ENCODE data around the gene GJA1.
"Not testable (repeated sequence)": the region's sequence is repeated elsewhere in the genome, so short reads cannot be mapped to it uniquely, and the experiment has no call there.

The GJA1 gene

GRCh38 chr6:121435444-121436069 is at the start of gene GJA1:
TSS of gene GJA1 (plus strand) at chr6:121435646. CDS start at chr6:121446848, 11,202 bp downstream.
- peaks cover 70% of the 10 kb centered on the region for H3K27me3 ChIP-seq (ENCODE audit: low read depth)
- H3K36me3 ChIP-seq (replicated peaks): no peaks in the 10 kb centered on the region
- in situ Hi-C loops (cut with MboI; ENCODE audit: low sequenced_read_pairs): loop anchor here (25.0 kb wide), 2 partner anchors 427 to 602 kb away; no protein-coding TSS in a partner anchor
- DNase-seq (ENCODE audit: low spot score in 2 of 2): peak; percentile 46 to 47
- no peaks in the 10 kb centered on the region for H3K9me3 ChIP-seq
- peaks cover 15% of the 10 kb centered on the region for H3K4me1 ChIP-seq
- peak within 1 kb of the TSS; percentile 19 for H3K4me3 ChIP-seq

- H3K4me3 ChIP-seq; H3K4me1 ChIP-seq; H3K27me3 ChIP-seq (ENCODE audit: low read depth); H3K36me3 ChIP-seq (replicated peaks); in situ Hi-C loops (cut with MboI; ENCODE audit: low sequenced_read_pairs); H3K9me3 ChIP-seq; DNase-seq (ENCODE audit: low spot score in 2 of 2): not testable (repeated sequence)
These were observed 48.9 kb upstream of the GJA1 start for GRCh38 chr6:121386551-121386950.

GRCh38 chr6:121389419-121389818 is 46.0 kb upstream of the GJA1 start:
- no peaks in the 10 kb centered on the region for H3K9me3 ChIP-seq
- in situ Hi-C loops (cut with MboI; ENCODE audit: low sequenced_read_pairs): no loop called here
- no peaks in the 10 kb centered on the region for H3K4me1 ChIP-seq
- no peaks in the 10 kb centered on the region for H3K27me3 ChIP-seq (ENCODE audit: low read depth)
- no peaks in the 10 kb centered on the region for H3K36me3 ChIP-seq (replicated peaks)
- H3K4me3 ChIP-seq: no peak overlapping the region
- DNase-seq (ENCODE audit: low spot score in 2 of 2): no peak

GRCh38 chr6:121393731-121394505 is 41.5 kb upstream of the GJA1 start:
- Histone ChIP-seq H3K4me3 (no peak overlapping the region), H3K4me1 (no peaks in the 10 kb centered on the region), H3K36me3 (replicated peaks) (no peaks in the 10 kb centered on the region), H3K27me3 (ENCODE audit: low read depth) (no peaks in the 10 kb centered on the region), H3K9me3 (no peaks in the 10 kb centered on the region)
- DNase-seq (ENCODE audit: low spot score in 2 of 2): no peak
- in situ Hi-C loops (cut with MboI; ENCODE audit: low sequenced_read_pairs): no loop called here

- in situ Hi-C loops (cut with MboI; ENCODE audit: low sequenced_read_pairs): no loop called here
- Histone ChIP-seq H3K4me3 (no peak overlapping the region), H3K27me3 (ENCODE audit: low read depth) (no peaks in the 10 kb centered on the region)
These were observed 39.7 kb upstream of the GJA1 start for GRCh38 chr6:121395736-121396135.

DNA sequence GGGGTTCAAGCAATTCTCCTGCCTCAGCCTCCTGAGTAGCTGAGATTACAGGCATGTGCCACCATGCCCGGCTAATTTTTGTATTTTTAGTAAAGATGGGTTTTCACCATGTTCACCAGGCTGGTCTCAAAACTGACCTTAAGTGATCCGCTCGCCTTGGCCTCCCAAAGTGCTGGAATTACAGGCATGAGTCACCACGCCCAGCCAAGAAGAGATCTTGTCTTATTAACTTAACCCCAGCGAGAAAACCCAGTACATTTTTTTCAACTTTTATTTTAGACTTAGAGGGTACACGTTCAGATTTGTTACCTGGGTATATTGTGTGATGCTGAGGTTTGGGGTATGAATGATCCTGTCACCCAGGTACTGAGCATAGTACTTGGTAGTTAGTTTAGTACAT is 38.3 kb upstream of the GJA1 start:
- H3K27me3 ChIP-seq (ENCODE audit: low read depth); DNase-seq (ENCODE audit: low spot score in 2 of 2); H3K9me3 ChIP-seq; H3K4me1 ChIP-seq; H3K36me3 ChIP-seq (replicated peaks); H3K4me3 ChIP-seq; in situ Hi-C loops (cut with MboI; ENCODE audit: low sequenced_read_pairs): not testable (repeated sequence)

More at GRCh38 chr6:121395736-121396135, 39.7 kb upstream of the GJA1 start:
- Histone ChIP-seq H3K9me3 (no peaks in the 10 kb centered on the region), H3K36me3 (replicated peaks) (no peaks in the 10 kb centered on the region), H3K4me1 (no peaks in the 10 kb centered on the region)
- no peak for DNase-seq (ENCODE audit: low spot score in 2 of 2)

DNA sequence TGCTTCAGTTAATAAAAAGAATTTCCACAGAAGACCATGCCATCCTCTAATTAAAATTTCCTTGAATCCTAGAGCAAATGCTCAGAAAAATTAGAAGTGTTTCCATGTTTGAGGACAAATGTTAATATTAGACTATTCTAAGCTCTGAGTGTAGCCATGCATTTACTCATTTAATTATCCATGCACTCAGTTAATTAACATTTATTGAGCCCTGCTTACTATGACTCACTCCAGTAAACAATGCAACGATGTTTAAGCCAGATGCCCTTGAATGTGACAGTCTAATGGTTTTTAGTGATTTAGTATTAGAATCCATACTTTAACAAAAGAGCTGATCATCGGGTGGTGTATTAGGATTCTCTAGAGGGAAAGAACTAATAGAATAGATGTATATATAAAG is 37.3 kb upstream of the GJA1 start:
- in situ Hi-C loops (cut with MboI; ENCODE audit: low sequenced_read_pairs): no loop called here
- DNase-seq (ENCODE audit: low spot score in 2 of 2): no peak
- H3K9me3 ChIP-seq: no peaks in the 10 kb centered on the region
- H3K4me1 ChIP-seq: no peaks in the 10 kb centered on the region
- no peaks in the 10 kb centered on the region for H3K36me3 ChIP-seq (replicated peaks)
- no peaks in the 10 kb centered on the region for H3K27me3 ChIP-seq (ENCODE audit: low read depth)
- no peak overlapping the region for H3K4me3 ChIP-seq

GRCh38 chr6:121399966-121400365 is 35.5 kb upstream of the GJA1 start:
- no peak for DNase-seq (ENCODE audit: low spot score in 2 of 2)
- Histone ChIP-seq H3K4me3 (no peak overlapping the region), H3K9me3 (no peaks in the 10 kb centered on the region), H3K4me1 (no peaks in the 10 kb centered on the region; the same call in 1 of the 2 replicates), H3K27me3 (ENCODE audit: low read depth) (no peaks in the 10 kb centered on the region), H3K36me3 (replicated peaks) (no peaks in the 10 kb centered on the region)
- in situ Hi-C loops (cut with MboI; ENCODE audit: low sequenced_read_pairs): no loop called here

DNA sequence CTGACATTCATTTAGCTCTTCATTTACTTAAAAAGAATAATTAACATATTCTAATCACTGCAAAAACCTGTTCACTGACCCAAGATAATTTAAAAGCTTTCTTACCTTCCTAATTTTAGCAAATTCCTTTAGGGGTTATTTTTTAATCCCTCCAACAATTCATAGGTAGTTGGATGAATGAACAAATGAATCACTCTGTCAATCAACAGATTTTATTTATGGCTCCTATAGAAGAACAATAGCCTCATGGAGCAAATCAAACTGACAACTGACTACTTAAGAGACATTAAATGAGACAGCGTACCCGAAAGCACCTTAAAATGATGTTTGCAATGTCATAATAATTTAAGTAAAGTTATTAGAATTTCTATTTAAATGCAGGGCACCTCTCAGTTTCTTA is 31.5 kb upstream of the GJA1 start:
- no peaks in the 10 kb centered on the region for H3K27me3 ChIP-seq (ENCODE audit: low read depth)
- no peak overlapping the region for H3K4me3 ChIP-seq
- H3K36me3 ChIP-seq (replicated peaks): no peaks in the 10 kb centered on the region
- in situ Hi-C loops (cut with MboI; ENCODE audit: low sequenced_read_pairs): no loop called here
- no peaks in the 10 kb centered on the region for H3K9me3 ChIP-seq
- DNase-seq (ENCODE audit: low spot score in 2 of 2): no peak
- no peaks in the 10 kb centered on the region; the same call in 1 of the 2 replicates for H3K4me1 ChIP-seq

GRCh38 chr6:121405306-121405705 is 30.1 kb upstream of the GJA1 start:
- no peaks in the 10 kb centered on the region for H3K36me3 ChIP-seq (replicated peaks)
- no peaks in the 10 kb centered on the region for H3K27me3 ChIP-seq (ENCODE audit: low read depth)
- no peaks in the 10 kb centered on the region for H3K9me3 ChIP-seq
- DNase-seq (ENCODE audit: low spot score in 2 of 2): no peak
- in situ Hi-C loops (cut with MboI; ENCODE audit: low sequenced_read_pairs): no loop called here
- no peaks in the 10 kb centered on the region; the same call in 1 of the 2 replicates for H3K4me1 ChIP-seq
- no peak overlapping the region for H3K4me3 ChIP-seq

GRCh38 chr6:121408321-121408720 is 27.1 kb upstream of the GJA1 start:
- Histone ChIP-seq H3K27me3 (ENCODE audit: low read depth) (no peaks in the 10 kb centered on the region), H3K36me3 (replicated peaks) (no peaks in the 10 kb centered on the region), H3K9me3 (no peaks in the 10 kb centered on the region), H3K4me1 (no peaks in the 10 kb centered on the region; the same call in 1 of the 2 replicates), H3K4me3 (no peak overlapping the region)
- no peak for DNase-seq (ENCODE audit: low spot score in 2 of 2)
- in situ Hi-C loops (cut with MboI; ENCODE audit: low sequenced_read_pairs): no loop called here

DNA sequence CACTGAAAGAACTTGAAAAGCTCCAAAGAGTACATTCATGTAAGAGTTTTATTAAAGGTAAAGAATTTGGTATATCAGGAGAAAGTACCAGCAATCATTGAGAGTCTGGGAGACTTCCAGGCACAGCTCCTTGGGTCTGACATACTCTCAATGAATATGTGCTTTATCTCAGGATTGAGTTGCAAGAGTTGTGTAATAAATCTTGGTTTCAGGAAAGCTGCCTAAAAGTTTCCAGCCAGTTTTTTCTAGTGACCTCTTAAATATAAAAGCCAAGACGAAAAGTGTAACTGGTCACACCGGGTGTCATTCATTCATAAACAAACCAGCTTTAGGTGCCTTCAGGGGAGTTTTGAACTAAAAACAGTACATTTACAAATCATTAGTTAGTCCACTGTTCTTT is 21.6 kb upstream of the GJA1 start:
- in situ Hi-C loops (cut with MboI; ENCODE audit: low sequenced_read_pairs): no loop called here
- Histone ChIP-seq H3K4me1 (no peaks in the 10 kb centered on the region), H3K36me3 (replicated peaks) (no peaks in the 10 kb centered on the region), H3K27me3 (ENCODE audit: low read depth) (no peaks in the 10 kb centered on the region), H3K9me3 (no peaks in the 10 kb centered on the region), H3K4me3 (no peak overlapping the region)
- no peak for DNase-seq (ENCODE audit: low spot score in 2 of 2)

DNA sequence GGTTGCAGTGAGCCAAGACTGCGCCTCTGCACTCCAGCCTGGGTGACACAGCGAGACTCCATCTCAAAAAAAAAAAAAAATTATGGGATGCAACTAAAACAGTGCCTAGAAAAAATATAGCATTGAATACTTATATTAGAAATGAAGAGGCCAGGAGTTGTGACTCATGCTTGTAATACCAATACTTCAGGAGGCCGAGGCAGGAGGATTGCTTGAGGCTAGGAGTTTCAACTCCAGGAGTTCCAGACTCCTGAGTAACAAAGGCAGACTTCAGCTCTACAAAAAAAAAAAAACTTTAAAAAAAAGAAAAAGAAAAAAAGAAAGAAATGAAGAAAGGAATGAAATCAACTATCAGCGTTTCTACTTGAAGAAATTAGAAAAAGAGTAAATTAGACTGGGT is 17.1 kb upstream of the GJA1 start:
- in situ Hi-C loops (cut with MboI; ENCODE audit: low sequenced_read_pairs): no loop called here
- no peak for DNase-seq (ENCODE audit: low spot score in 2 of 2)
- H3K9me3 ChIP-seq: no peaks in the 10 kb centered on the region
- no peak overlapping the region for H3K4me3 ChIP-seq
- no peaks in the 10 kb centered on the region for H3K36me3 ChIP-seq (replicated peaks)
- H3K27me3 ChIP-seq (ENCODE audit: low read depth): no peaks in the 10 kb centered on the region
- H3K4me1 ChIP-seq: no peaks in the 10 kb centered on the region

DNA sequence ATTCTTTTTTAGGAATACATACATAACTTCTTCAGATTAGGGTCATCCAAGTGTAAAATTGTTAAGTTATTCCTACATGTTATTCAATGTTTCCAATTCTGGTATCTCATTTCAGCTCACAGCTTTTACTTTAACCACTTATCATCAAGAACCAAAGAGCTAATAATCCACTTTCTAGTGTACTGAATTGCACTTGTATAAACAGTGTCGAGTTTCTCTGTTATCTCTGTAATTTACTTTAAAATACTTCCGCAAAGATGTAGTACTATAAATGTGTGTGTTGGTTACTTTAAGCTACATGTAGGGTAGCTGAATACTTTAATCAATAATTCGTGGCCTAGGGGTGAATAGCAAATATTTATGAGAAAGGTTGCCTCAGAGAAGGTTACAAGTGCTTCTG is 8.8 kb upstream of the GJA1 start:
- Histone ChIP-seq H3K36me3 (replicated peaks) (no peaks in the 10 kb centered on the region), H3K4me1 (peaks cover 6% of the 10 kb centered on the region), H3K27me3 (ENCODE audit: low read depth) (no peaks in the 10 kb centered on the region), H3K4me3 (no peak overlapping the region), H3K9me3 (no peaks in the 10 kb centered on the region)
- in situ Hi-C loops (cut with MboI; ENCODE audit: low sequenced_read_pairs): loop anchor here (25.0 kb wide), 2 partner anchors 436 to 611 kb away; no protein-coding TSS in a partner anchor
- no peak for DNase-seq (ENCODE audit: low spot score in 2 of 2)

Measured in HAP-1 (cell line).